ENCODE results near the gene MBD4. TPM values are rescaled to one million over a fixed set of nuclear protein-coding genes. Genes with fewer than 3 reads are reported as not detected.

Gene MBD4
- total RNA-seq, 1 experiment from 2014 or later = 40.1 TPM

DNA sequence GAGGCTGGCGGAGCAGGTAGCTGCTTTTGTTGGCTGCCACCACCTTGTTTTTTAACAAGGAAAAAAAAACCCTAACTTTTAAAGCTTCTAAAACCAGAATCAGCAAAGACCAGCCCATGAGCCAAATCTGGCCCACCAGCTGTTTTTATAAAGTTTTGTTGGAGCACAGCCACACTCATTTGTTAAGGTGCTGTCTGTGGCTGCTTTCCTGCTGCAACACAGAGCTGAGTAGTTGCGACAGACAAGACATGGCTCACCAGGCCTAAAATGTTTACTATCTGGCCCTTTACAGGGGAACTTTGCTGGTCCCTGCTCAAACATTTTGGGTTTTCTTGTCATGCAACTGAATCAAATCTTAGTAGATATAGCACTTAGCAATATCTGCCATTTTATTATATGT is 30.2 kb downstream of the MBD4 start:
- H3K9me3 Mint-ChIP-seq = no peaks in the 10 kb centered on the region
- peaks cover 30% of the 10 kb centered on the region for H3K27me3 Mint-ChIP-seq (ENCODE audit: low read depth)

More for the DNA sequence above, 30.2 kb downstream of the MBD4 start:
- Histone ChIP-seq H3K14ac (ENCODE audit: insufficient read depth, low read length) (no peak overlapping the region), H2BK120ac (ENCODE audit: low read depth, low read length, poor library complexity, severe bottlenecking) (no peak overlapping the region), H3K27me3 (ENCODE audit: insufficient read depth, low read length) (no peaks in the 10 kb centered on the region), H4K8ac (replicated peaks; ENCODE audit: insufficient read length, low read depth, low read length) (no peak overlapping the region), H3T11ph (ENCODE audit: low read length) (no peak overlapping the region), H3K4me1 (ENCODE audit: insufficient read depth, low read length) (no peaks in the 10 kb centered on the region), H4K91ac (ENCODE audit: insufficient read length, low read depth, low read length) (no peak overlapping the region), H3K9ac (ENCODE audit: extremely low read depth, insufficient read length, low read length) (no peak overlapping the region), H3K79me2 (ENCODE audit: insufficient read depth, low read length) (no peaks in the 10 kb centered on the region), H2BK15ac (ENCODE audit: low read depth, low read length) (no peak overlapping the region), H2AFZ (ENCODE audit: low read length) (no peak overlapping the region), H2BK5ac (ENCODE audit: insufficient read length, low read length) (no peak overlapping the region), H3K23me2 (ENCODE audit: insufficient read length, low read depth, low read length, poor library complexity, severe bottlenecking) (no peaks in the 10 kb centered on the region), H2AK5ac (ENCODE audit: insufficient read length, low read length) (no peak overlapping the region), H3K4me2 (ENCODE audit: insufficient read depth, insufficient read length, low read length) (no peak overlapping the region), H3K23ac (ENCODE audit: insufficient read length, low read depth, low read length) (no peak overlapping the region), H4K20me1 (ENCODE audit: control insufficient read depth, insufficient read depth, insufficient read length) (no peaks in the 10 kb centered on the region), H3K18ac (ENCODE audit: insufficient read length, low read depth, low read length) (no peak overlapping the region), H3K9me3 (ENCODE audit: control insufficient read depth, low read depth, low read length) (no peaks in the 10 kb centered on the region), H4K5ac (ENCODE audit: insufficient read length, low read depth, low read length) (no peak overlapping the region), H2BK20ac (ENCODE audit: low read depth, low read length, poor library complexity, severe bottlenecking) (no peak overlapping the region), H3K79me1 (ENCODE audit: insufficient read depth, low read depth, low read length, poor library complexity, severe bottlenecking) (no peaks in the 10 kb centered on the region), H3K27ac (ENCODE audit: insufficient read length, low read depth, low read length) (no peak overlapping the region), H3K56ac (ENCODE audit: insufficient read length, low read depth, low read length) (no peak overlapping the region), H3K4ac (ENCODE audit: low read depth, low read length) (no peak overlapping the region), H2BK12ac (ENCODE audit: insufficient read length, low read depth, low read length) (no peak overlapping the region)
- H3K36me3 Mint-ChIP-seq (ENCODE audit: insufficient read depth in 1 of 3, low read depth in 3 of 3) = no peaks in the 10 kb centered on the region
- H3K27ac Mint-ChIP-seq = no peak overlapping the region
- no CpG with 5 or more reads among the region's 2 CpGs for WGBS (ENCODE audit: extremely low coverage, insufficient read length, low lambda C conversion rate)
- TF ChIP-seq, protein P1, sequence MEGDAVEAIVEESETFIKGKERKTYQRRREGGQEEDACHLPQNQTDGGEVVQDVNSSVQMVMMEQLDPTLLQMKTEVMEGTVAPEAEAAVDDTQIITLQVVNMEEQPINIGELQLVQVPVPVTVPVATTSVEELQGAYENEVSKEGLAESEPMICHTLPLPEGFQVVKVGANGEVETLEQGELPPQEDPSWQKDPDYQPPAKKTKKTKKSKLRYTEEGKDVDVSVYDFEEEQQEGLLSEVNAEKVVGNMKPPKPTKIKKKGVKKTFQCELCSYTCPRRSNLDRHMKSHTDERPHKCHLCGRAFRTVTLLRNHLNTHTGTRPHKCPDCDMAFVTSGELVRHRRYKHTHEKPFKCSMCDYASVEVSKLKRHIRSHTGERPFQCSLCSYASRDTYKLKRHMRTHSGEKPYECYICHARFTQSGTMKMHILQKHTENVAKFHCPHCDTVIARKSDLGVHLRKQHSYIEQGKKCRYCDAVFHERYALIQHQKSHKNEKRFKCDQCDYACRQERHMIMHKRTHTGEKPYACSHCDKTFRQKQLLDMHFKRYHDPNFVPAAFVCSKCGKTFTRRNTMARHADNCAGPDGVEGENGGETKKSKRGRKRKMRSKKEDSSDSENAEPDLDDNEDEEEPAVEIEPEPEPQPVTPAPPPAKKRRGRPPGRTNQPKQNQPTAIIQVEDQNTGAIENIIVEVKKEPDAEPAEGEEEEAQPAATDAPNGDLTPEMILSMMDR (conservative IDR thresholded peaks at IDR 0.05) = no peak
- no peak overlapping the region for H3K4me3 Mint-ChIP-seq
- peaks cover 2 to 4% of the 10 kb centered on the region in 2 experiments; a peak in 2 of 4 replicates for H3K4me1 Mint-ChIP-seq
- no peak for DNase-seq

Data from H9 (cell line).